GM21619 (cell line): ENCODE results near the gene RPS26.
"Not testable (repeated sequence)": the region's sequence is repeated elsewhere in the genome, so short reads cannot be mapped to it uniquely, and the experiment has no call there.

Experiments used
- ATAC-seq: cut with Tn5 transposase; IDR thresholded peaks from one replicate; pipeline ENCODE4 v1.9.1; 2021; ENCODE audit not compliant: unreplicated experiment

Gene RPS26

DNA sequence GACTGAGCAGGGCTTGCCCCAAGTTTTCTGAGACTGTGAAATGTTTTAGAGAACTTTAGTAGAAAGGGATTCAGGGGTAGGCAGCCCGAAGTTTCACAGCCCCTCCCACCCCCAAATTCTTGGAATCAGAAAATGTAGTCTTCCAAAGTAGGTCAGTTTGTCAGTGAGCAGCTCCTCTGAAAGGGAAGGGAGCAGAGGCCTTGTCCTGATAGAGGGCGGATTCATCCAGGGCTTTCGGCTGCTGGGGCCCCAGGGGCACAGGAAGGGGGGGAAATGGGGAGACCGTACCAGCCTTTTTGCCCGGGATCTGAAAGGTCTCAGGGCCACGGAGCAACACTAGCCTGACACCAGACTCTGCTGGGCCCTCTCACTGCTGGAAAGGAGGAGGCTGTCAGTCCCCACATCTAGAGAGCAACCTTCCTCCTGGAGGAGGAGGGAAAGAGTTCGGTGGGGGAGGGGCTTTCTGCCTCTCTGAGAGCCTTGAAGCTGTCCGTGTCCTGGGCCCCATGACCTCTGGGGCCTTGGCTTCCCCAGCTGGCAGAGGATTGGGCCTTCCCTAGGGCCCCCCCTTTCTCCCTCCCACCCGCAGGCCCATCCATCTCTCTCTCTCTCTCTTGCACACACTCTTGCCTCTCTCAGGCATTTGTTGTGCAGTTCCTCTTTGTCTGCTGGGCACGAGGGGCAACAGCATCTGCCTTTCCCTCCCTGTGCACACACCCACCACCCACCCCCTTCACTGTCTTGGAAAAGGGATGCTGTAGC lies 21.1 kb upstream of the RPS26 start, which contains the start of gene IKZF4:
Gene IKZF4, plus strand, starts transcription at position 621 of the 762 bp plus-strand sequence. CDS start 451 bp downstream, outside the sequence.
- ATAC-seq = no peak

DNA sequence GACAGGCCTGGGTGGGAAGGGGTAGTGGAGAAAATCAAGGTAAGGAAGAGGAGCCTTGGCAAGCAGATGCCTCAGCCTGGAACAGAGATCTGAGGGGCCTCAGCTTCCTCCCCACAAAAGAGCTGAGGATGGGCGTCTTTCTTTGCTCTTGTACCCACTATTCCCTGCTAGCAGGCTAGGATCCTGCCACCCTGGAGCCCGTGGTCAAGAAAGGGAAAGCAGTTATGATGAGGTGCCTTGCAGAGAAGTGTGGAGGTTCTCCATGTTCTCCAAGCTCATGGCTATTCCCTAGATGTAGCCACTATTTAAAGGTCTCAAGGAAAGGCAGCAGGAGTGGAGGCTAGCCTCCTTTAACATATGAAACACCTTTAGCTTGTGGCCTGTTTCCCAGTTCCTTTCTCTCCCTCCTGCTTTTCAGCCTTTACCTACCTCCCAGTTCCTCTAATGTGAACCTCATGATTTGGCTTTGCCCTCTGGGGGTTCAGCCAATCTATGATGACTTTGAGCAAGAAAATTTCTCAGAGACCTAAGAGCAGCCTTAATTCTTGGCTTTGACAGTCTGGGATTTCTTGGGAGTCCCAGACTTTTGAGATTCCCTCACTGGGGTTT lies 19.7 kb upstream of the RPS26 start:
- ATAC-seq = no peak

DNA sequence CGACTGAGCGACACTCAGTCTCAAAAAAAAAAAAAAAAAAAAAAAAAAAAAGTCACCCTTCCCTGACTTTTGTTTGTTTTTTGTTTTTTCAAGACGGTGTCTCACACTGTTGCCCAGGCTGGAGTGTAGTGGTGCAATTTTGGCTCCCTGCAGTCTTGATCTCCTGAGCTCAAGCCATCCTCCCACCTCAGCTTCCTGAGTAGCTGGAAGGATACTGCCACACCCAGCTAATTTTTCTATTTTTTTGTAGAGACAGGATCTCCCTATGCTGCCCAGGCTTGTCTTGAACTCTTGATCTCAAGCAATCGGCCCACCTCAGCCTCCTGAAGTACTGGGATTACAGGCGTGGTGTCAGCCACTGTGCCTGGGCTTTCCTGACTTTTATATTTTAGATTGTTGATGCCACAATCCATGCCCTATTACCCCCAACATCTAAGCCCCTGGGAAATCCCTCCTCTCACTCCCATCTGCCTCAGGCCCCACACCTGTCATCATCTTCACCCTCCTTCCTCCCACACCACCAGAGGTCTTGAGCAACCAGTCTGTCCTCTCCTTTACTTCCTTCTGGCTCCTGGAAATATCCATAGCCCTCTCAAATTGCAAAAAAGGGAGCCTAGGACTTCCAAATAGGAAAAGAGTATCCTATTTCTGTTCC lies 13.1 kb upstream of the RPS26 start:
- no peak for ATAC-seq

DNA sequence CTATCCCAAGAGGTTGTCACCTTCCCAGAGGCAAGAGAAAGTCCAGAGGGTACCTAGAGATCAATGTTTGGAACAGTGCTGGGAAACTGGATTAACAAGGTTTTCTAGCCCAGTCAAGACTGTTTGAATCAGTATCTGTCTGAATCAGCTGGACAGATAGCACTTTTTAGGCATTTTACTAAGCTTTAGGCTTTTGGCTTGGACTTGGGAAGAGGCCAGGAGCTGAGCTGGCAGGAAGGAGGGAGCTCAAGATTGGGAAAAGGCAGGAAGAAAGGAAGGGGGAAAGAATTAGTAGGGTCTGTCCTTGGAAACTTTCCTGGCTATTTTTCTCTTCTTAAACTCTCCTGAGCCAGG lies 12.6 kb upstream of the RPS26 start:
- ATAC-seq = no peak

DNA sequence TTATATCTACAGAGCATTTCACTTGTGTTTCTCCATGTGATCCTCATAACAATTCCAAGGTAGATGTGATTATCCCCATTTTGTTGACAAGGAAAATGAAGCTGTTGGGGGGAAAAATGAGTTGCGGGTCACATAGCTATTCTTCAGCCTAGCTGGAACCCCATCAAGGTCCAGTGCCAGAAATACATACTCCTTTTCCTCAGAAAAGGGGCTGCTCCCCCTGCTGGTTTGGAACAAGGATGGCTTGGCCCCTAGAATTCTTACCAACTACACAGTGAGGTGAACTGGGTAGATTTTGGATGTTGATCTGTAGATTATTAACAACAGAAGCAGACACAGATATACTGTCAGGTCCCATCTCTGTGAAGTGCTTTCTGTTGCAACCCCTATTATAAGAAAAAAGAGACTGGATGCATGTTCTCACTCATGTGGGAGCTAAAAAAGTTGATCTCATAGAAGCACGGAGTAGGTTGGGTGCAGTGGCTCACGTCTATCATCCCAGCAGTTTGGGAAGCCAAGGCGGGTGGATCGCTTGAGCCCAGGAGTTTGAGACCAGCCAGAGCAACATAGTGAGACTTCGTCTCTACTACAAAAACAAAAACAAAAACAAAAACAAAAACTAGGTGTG lies 11.9 kb upstream of the RPS26 start:
- no peak for ATAC-seq

DNA sequence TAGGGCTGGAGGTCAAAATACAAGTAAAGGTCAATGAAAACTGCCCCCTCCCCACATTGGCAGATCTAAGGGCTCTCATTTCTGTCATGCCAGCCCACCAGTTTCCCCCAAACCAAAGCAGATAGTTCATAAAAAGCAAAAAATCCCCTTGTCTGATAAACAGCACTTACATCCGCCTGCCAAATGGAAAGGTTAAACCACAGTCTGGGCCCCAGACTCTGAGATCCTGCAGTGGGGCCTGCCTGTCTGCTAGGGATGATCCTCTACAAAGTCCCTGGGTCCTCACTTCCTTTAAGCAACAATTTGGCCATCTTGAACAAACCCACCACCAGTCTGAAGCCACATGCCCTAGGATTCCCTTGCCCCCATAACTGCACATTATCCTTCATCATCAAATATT lies 9.7 kb upstream of the RPS26 start:
- ATAC-seq = no peak

DNA sequence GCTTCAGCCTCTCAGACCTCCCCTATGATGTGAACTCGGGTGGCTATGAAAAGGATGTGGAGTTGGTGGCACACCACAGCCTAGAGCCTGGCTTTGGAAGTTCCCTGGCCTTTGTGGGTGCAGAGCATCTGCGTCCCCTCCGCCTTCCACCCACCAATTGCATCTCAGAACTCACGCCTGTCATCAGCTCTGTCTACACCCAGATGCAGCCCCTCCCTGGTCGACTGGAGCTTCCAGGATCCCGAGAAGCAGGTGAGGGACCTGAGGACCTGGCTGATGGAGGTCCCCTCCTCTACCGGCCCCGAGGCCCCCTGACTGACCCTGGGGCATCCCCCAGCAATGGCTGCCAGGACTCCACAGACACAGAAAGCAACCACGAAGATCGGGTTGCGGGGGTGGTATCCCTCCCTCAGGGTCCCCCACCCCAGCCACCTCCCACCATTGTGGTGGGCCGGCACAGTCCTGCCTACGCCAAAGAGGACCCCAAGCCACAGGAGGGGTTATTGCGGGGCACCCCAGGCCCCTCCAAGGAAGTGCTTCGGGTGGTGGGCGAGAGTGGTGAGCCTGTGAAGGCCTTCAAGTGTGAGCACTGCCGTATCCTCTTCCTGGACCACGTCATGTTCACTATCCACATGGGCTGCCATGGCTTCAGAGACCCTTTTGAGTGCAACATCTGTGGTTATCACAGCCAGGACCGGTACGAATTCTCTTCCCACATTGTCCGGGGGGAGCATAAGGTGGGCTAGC lies 7.0 kb upstream of the RPS26 start:
- ATAC-seq = no peak

DNA sequence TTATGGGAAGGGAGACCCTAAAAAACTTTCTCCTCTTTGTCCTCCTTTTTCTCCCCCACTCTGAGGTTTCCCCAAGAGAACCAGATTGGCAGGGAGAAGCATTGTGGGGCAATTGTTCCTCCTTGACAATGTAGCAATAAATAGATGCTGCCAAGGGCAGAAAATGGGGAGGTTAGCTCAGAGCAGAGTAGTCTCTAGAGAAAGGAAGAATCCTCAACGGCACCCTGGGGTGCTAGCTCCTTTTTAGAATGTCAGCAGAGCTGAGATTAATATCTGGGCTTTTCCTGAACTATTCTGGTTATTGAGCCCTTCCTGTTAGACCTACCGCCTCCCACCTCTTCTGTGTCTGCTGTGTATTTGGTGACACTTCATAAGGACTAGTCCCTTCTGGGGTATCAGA lies 4.6 kb upstream of the RPS26 start:
- ATAC-seq = no peak

DNA sequence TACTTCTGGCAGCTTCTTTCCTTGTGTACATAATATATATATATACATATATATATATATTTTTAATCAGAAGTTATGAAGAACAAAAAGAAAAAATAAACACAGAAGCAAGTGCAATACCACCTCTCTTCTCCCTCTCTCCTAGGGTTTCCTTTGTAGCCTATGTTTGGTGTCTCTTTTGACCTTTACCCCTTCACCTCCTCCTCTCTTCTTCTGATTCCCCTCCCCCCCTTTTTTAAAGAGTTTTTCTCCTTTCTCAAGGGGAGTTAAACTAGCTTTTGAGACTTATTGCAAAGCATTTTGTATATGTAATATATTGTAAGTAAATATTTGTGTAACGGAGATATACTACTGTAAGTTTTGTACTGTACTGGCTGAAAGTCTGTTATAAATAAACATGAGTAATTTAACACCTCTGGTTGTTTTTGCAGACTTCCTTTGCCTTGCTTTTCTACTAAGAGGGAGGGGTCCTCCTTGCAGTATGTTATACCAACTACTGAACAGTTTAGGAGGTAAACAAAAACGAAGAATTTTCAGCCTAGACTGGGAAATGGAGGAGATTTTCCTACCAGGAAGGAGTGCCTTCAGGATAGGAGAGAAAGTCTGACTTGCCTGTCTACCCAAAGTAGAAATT lies 3.6 kb upstream of the RPS26 start:
- no peak for ATAC-seq

DNA sequence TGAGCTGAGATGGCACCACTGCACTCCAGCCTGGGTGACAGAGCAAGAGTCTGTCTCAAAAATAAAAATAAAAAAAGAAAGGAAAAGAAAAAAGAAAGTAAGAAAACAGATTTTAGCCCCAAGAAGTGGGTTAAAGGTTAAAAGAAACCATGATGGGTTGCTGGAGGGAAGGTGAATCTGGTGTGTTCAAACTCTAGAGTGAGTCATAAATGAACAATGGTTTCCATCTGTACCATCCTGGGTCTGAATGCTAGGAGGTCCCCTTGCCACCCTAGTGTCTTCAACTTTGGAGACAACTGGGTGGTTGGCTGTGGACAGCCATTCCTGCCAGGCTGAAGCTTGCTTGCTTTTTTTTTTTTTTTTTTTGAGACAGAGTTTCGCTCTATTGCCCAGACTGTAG lies 1.6 kb upstream of the RPS26 start:
- ATAC-seq = no peak

DNA sequence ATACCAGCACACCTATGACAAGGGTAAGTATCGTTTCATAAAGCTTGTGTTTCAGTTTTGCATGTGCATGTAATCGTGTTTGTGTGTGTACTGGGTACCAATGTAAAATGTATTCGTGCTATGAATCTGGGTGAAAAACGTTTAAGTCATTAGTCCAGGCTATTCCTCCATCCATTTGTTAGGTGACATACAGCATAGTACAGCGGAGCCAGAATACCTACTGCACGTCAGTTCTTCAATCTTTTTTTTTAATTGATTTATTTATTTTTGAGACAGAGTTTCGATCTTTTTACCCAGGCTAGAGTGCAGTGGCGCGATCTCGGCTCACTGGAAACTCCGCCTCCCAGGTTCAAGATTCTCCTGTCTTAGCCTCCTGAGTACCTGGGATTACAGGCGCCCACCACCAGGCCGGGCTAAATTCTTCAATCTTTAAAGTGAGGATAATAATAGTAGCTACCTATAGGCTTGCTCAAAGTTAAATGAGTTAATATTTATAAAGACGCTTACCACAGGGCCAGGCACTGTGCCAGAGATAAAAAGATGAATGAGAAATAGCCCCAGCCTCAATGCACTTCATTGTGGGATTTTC lies 661 bp upstream of the RPS26 start:
- ATAC-seq = no peak

DNA sequence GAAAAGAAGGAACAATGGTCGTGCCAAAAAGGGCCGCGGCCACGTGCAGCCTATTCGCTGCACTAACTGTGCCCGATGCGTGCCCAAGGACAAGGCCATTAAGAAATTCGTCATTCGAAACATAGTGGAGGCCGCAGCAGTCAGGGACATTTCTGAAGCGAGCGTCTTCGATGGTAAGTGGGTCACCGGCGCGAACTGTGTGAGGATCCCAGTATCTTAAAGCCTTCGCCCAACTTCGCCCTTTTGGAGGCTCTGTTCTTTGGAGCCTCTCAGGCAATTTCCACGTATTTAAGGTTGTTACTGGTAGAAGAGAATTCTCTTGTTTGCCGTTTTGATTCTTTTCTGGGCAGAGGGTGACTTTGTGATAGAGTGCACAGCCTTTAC lies 704 bp downstream of the RPS26 start:
- ATAC-seq = not testable (repeated sequence)

DNA sequence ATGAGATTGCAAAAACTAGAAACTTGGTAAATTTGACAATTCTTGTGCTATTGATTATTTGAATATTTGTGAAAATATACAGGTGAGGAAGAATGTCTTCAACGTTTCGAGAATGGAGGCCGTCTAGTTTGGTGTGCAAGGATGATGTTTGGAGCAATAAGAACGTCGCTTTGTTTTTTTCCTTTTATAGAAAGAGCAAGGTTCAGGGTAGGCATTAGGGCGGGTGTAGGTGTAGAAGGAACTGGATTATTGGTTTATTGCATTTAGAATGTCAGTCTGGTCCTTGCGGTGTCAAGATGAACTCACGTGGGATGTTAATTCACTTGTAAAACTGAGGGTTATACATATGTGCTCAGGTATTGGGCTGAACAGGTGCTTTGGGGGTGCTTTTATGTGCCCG lies 1.1 kb downstream of the RPS26 start:
- no peak for ATAC-seq

DNA sequence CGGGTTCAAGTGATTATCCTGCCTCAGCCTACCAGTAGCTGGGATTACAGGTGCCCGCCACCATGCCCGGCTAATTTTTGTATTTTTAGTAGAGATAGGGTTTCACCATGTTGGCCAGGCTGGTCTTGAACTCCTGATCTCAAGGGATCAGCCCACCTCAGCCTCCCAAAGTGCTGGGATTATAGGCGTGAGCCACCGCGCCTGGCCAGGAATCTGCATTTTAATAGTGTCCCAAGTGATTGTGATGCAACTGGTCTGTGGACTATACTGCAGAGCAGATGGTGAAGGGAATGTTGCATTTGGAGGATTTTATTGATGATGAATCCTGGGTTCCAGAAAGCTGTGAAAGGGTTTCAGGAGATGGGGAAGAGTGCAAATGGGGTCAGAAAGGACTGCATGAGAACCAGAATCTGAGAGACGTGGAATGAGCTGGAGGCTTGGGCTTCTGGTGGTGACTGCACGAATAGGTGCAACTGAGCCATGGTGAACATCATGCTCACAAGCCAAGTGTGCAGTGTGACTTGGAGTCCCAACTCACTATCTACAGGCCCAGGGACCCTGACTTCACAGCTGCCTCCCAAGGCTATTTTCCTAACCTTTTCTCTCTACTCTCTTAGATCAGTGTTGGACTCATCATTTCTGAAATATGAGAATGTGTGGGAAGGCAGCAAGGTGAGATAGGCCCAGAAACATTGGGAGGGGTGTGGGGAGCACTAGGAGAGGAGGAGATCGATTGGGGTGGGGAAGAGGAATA lies 4.5 kb downstream of the RPS26 start:
- ATAC-seq = no peak

DNA sequence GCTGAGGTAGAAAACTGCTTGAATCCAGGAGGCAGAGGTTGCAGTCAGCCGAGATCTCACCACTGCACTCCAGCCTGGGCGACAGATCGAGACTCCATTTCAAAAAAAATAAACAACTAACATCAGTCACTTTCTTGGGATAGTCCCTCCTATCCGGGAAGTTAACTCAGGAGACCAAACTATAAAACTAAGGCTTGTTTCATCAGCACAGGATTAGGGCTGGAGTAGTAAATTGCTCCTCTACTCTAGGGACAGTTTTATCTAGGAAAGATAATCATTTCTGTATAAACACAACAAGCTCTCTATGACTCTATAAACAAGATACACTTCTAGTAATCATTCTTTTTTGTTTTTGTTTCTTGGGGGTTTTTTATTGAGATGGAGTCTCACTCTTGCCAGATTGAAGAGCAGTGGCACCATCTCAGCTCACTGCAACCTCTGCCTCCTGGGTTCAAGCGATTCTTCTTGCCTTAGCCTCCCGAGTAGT lies 11.7 kb downstream of the RPS26 start:
- ATAC-seq = no peak

DNA sequence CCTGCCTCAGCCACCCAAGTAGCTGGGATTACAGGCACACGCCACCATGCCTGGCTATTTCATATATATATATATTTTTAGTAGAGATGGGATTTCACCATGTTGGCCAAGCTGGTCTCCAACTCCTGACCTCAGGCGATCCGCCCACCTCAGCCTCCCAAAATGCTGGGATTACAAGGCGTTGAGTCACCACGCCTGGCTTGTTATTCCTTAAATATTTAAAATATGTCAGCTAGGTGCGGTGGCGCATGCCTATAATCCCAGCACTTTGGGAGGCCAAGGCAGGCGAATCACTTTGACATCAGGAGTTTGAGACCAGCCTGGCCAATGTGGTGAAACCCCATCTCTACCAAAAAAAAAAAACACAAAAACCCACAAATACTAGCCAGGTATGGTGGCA lies 18.2 kb downstream of the RPS26 start:
- not testable (repeated sequence) for ATAC-seq

DNA sequence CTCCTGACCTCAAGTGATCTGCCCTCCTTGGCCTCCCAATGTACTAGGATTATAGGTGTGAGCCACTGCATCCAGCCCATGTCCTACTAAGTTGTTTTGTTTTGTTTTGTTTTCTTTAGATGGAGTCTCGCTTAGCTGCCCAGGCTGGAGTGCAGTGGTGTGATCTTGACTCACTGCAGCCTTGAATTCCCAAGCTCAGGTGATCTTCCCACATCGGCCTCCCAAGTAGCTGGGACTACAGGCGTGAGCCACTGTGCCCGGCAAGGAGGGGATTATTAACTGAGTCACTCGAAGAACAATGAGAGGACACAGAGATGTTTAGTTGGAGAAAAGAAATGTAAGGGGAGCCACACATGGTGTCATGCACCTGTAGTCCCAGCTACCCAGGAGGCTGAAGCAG lies 20.3 kb downstream of the RPS26 start:
- ATAC-seq = no peak

DNA sequence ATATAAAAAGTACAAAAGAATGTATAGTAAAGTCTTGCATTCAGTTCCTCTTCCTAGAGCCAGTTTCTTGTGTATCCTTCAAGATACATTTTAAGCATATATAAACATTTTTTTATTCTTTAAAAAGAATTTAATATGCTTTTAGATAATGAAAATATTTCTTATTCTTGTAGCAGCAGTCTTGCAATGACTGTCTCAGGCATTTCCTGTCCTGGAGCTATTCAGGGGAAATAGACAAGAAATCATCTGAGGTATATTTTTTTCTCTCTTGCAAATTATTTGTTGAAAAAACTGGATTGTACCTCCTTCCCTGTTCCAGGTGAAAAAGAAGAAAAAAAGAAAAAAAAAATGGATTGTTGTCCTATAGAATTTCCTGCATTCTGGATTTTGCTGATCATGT lies 21.3 kb downstream of the RPS26 start:
- ATAC-seq = no peak

DNA sequence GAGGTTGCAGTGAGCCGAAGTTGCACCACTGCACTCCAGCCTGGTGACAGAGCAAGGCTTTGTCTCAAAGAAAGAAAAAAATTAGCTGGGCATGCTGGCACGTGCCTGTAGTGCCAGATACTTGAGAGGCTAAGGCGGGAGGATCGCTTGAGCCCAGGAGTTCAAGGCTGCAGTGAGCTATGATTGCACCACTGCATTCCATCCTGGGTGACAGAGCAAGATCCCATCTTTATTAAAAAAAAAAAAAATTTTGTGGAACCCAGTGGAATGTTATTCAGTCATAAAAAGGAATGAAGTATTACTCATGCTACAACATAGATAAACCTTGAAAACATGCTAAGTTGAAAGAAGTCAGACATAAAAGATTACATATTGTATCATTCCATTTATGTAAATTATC lies 29.9 kb downstream of the RPS26 start:
- ATAC-seq = no peak

DNA sequence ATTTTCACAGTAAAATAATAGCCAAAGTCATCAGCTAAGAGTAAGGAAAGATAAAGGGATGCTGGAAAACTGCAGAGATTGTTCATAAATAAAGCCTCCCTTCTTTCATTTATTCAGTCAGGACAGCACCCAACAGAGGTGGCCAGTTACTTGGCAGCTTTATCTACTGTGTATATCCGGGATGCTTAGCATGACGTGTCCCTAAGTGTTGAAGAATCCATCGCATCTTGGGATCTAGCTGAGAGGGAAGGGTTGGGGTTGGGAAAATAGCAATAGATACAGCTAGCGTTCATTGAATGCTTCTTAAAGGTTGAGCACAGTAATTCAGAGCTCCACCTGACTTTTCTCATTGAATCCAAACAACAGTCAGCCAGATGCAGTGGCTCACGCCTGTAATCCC lies 32.7 kb downstream of the RPS26 start:
- no peak for ATAC-seq
